ENCODE results near the gene ALPI.

Gene ALPI

GRCh38 chr2:232485348-232485756, 29.4 kb downstream of the ALPI start:
- no peak overlapping the region for H3K4me3 ChIP-seq (ENCODE audit: low read depth, low read length)
- in situ Hi-C loops (cut with HindIII; ENCODE audit: low sequenced_read_pairs), result no loop called here
- no peak for TF ChIP-seq CTCF (IDR thresholded peaks at IDR 0.05; ENCODE audit: low read depth, low read length)

GRCh38 chr2:232485757-232486557, 30.0 kb downstream of the ALPI start:
- no peak for DNase-seq (ENCODE audit: low read depth, low spot score)
- H3K4me3 ChIP-seq (ENCODE audit: low read depth, low read length), result no peak overlapping the region
- TF ChIP-seq CTCF (IDR thresholded peaks at IDR 0.05; ENCODE audit: low read depth, low read length), result no peak
- in situ Hi-C loops (cut with HindIII; ENCODE audit: low sequenced_read_pairs), result no loop called here

More at GRCh38 chr2:232485348-232485756, 29.4 kb downstream of the ALPI start:
- no peak for DNase-seq (ENCODE audit: low read depth, low spot score)

- H3K4me3 ChIP-seq (ENCODE audit: low read depth, low read length), result no peak overlapping the region
- in situ Hi-C loops (cut with HindIII; ENCODE audit: low sequenced_read_pairs), result no loop called here
- DNase-seq (ENCODE audit: low read depth, low spot score), result no peak
- TF ChIP-seq CTCF (IDR thresholded peaks at IDR 0.05; ENCODE audit: low read depth, low read length), result no peak
These were observed 30.8 kb downstream of the ALPI start for GRCh38 chr2:232486558-232487384.

GRCh38 chr2:232487385-232488096, 31.6 kb downstream of the ALPI start, which contains the start of gene ECEL1:
Gene ECEL1, minus strand, starts transcription at chr2:232487834. Its CDS starts 1,181 bp downstream, at chr2:232486653.
- DNase-seq (ENCODE audit: low read depth, low spot score), result no peak
- TF ChIP-seq CTCF (IDR thresholded peaks at IDR 0.05; ENCODE audit: low read depth, low read length), result no peak
- in situ Hi-C loops (cut with HindIII; ENCODE audit: low sequenced_read_pairs), result no loop called here
- H3K4me3 ChIP-seq (ENCODE audit: low read depth, low read length), result no peak within 1 kb of the TSS

DNA sequence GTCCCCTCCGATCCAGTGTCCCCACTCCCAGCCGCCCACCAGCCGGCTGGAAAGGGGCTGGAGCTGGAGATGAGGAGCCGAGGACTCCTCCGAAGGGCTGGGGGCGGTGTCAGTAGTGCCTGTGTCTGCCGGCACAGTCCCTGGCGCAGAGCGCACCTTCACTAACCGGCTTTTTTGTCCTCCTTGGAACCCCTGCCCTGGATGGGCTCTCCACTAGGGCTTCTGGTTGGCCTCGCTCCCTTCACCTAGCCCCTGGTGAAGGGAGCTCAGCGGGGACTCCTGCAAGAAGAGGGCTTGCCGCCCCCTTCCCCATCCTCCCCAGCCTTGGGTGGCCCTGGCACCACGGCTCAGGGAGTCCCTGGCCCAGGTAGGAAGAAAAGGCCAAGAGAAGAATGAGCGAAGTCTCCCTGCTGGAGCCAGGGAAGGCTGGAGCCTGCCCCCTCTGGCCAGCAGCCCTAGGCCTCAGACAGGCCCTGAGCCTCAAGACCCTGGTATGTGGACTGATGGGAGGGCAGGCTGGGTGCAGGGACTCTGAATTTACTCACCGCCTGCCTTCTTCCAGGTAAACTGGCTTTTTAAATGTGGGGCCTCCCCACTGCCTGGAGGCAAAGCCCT, 32.3 kb downstream of the ALPI start:
- H3K4me3 ChIP-seq (ENCODE audit: low read depth, low read length), result no peak overlapping the region
- in situ Hi-C loops (cut with HindIII; ENCODE audit: low sequenced_read_pairs), result no loop called here
- TF ChIP-seq CTCF (IDR thresholded peaks at IDR 0.05; ENCODE audit: low read depth, low read length), result no peak
- DNase-seq (ENCODE audit: low read depth, low spot score), result no peak
